CD14-positive monocyte (primary cell): ENCODE data around the gene ANKRD29. TPM values are rescaled to one million over a fixed set of nuclear protein-coding genes. Genes with fewer than 3 reads are reported as not detected.

Experiments
- DNase-seq, 3 donors: peaks; one replicate each; pipeline ENCODE4 v3.0.0-alpha.2; 2011 to 2022
- H2AFZ ChIP-seq: 2 replicates; pipeline ENCODE4 v1.6.0; 2012; ENCODE audit warnings: mild to moderate bottlenecking, low read depth, low read length, inconsistent platforms; ENCODE audit not compliant: insufficient read depth, poor library complexity, severe bottlenecking
- H3K27ac ChIP-seq, 2 donors: 1 replicate in 1 of 2; 2 replicates in 1 of 2; pipeline ENCODE4 v1.5.1; 2012 to 2013; ENCODE audit warnings: low read length in 2 of 2, control low read depth in 1 of 2, inconsistent platforms in 1 of 2, low read depth in 1 of 2, mild to moderate bottlenecking in 1 of 2
- H3K27me3 ChIP-seq, 2 donors: one replicate each; pipeline versions ENCODE4 v1.6.0 to v1.6.1; 2011 to 2013; ENCODE audit warnings: low read length in 2 of 2; ENCODE audit not compliant: control insufficient read depth in 2 of 2, insufficient read depth in 2 of 2
- H3K36me3 ChIP-seq, 2 donors: replicated peaks in 1 of 2; 1 replicate in 1 of 2; 2 replicates in 1 of 2; pipeline versions ENCODE4 v1.5.1 to v1.6.1; 2012 to 2013; ENCODE audit warnings: low read length in 2 of 2, control low read depth in 1 of 2, inconsistent platforms in 1 of 2, mild to moderate bottlenecking in 1 of 2; ENCODE audit not compliant: insufficient read depth in 2 of 2, control insufficient read depth in 1 of 2
- H3K4me1 ChIP-seq, 2 donors: 1 replicate in 1 of 2; 2 replicates in 1 of 2; pipeline versions ENCODE4 v1.5.1 to v1.6.1; 2012 to 2013; ENCODE audit warnings: low read length in 2 of 2, control low read depth in 1 of 2, inconsistent platforms in 1 of 2, mild to moderate bottlenecking in 1 of 2, moderate library complexity in 1 of 2; ENCODE audit not compliant: insufficient read depth in 2 of 2, control insufficient read depth in 1 of 2
- H3K4me2 ChIP-seq: replicated peaks from 2 replicates; pipeline ENCODE3; 2012; ENCODE audit warnings: low read length, moderate library complexity, mild to moderate bottlenecking; ENCODE audit not compliant: poor library complexity, severe bottlenecking; ENCODE audit errors: extremely low read depth
- H3K4me3 ChIP-seq, 3 experiments: fragments of 200-600 bp in 1 of 3; sonication (generic) in 1 of 3; replicated peaks in 1 of 3; 1 replicate in 2 of 3; 2 replicates in 1 of 3; pipeline ENCODE4 v1.5.1; 2011 to 2013; ENCODE audit warnings: low read length in 3 of 3, mild to moderate bottlenecking in 3 of 3, control low read depth in 2 of 3, low read depth in 2 of 3, inconsistent platforms in 1 of 3, moderate library complexity in 1 of 3
- H3K79me2 ChIP-seq: 2 replicates; pipeline ENCODE4 v1.6.0; 2012; ENCODE audit warnings: mild to moderate bottlenecking, control low read depth, inconsistent platforms, low read length, moderate library complexity; ENCODE audit not compliant: insufficient read depth
- H3K9ac ChIP-seq: 2 replicates; pipeline ENCODE4 v1.6.0; 2017; ENCODE audit warnings: low read length, mild to moderate bottlenecking; ENCODE audit not compliant: insufficient read depth, poor library complexity, severe bottlenecking
- H3K9me3 ChIP-seq, 2 donors: replicated peaks in 1 of 2; 1 replicate in 1 of 2; 2 replicates in 1 of 2; pipeline versions ENCODE4 v1.5.1 to v1.6.1; 2012 to 2013; ENCODE audit warnings: low read length in 2 of 2, control low read depth in 1 of 2; ENCODE audit not compliant: control insufficient read depth in 1 of 2, insufficient read depth in 1 of 2
- H4K20me1 ChIP-seq: 2 replicates; pipeline ENCODE4 v1.6.0; 2012; ENCODE audit warnings: mild to moderate bottlenecking, low read length, control low read depth, moderate library complexity; ENCODE audit not compliant: insufficient read depth
- H3K27ac Mint-ChIP-seq, 7 donors: one replicate each; pipeline ENCODE4 v1.8.0; 2020; ENCODE audit warnings: mild to moderate bottlenecking in 7 of 7, mixed read lengths in 7 of 7, moderate library complexity in 6 of 7, inconsistent platforms in 2 of 7
- H3K27me3 Mint-ChIP-seq, 3 donors: one replicate each; pipeline ENCODE4 v1.8.0; 2021 to 2022; ENCODE audit warnings: low read depth in 3 of 3, mild to moderate bottlenecking in 3 of 3, mixed read lengths in 3 of 3, moderate library complexity in 3 of 3, inconsistent platforms in 1 of 3
- H3K36me3 Mint-ChIP-seq, 2 donors: one replicate each; pipeline ENCODE4 v1.8.0; 2020; ENCODE audit warnings: mixed read lengths in 2 of 2, inconsistent platforms in 1 of 2, mild to moderate bottlenecking in 1 of 2
- H3K4me1 Mint-ChIP-seq: one replicate; pipeline ENCODE4 v1.8.0; 2020; ENCODE audit warnings: mild to moderate bottlenecking, mixed read lengths
- H3K4me3 Mint-ChIP-seq, 2 donors: one replicate each; pipeline ENCODE4 v1.8.0; 2020; ENCODE audit warnings: mild to moderate bottlenecking in 2 of 2, mixed read lengths in 2 of 2, moderate library complexity in 1 of 2
- H3K9me3 Mint-ChIP-seq, 7 donors: one replicate each; pipeline ENCODE4 v1.8.0; 2020 to 2022; ENCODE audit warnings: mixed read lengths in 7 of 7, mild to moderate bottlenecking in 6 of 7, moderate library complexity in 6 of 7, inconsistent platforms in 2 of 7
- WGBS: methylation state at CpG from one replicate; pipeline ENCODE4 v1.1.5; 2013; ENCODE audit warnings: missing lambda C conversion rate; ENCODE audit not compliant: insufficient coverage; 5-methylcytosine and 5-hydroxymethylcytosine counted together
- intact Hi-C, 2 donors: fragments of 100-400 bp; cut with micrococcal nuclease; formaldehyde crosslinking; loops; one replicate each; pipeline versions ENCODE4 v1.15.0 to v1.15.1; 2023
- polyA plus RNA-seq, 3 donors: library from polyadenylated mRNA; depleted of rRNA in 1 of 3; unstranded in 2 of 3; stranded (reverse) in 1 of 3; fragments of 300-500 nt in 2 of 3; fragments of >200 nt in 1 of 3; fragmentation: Illumina TruSeq in 2 of 3; gene quantifications; 1 replicate in 2 of 3; 2 replicates in 1 of 3; pipeline ENCODE4 v1.2.3, GENCODE V29; 2012 to 2021
- TF ChIP-seq, protein P1 (sequence below): fragments of 200-600 bp; IDR thresholded peaks from one replicate; pipeline ENCODE4 v1.8.0; 2022; ENCODE audit warnings: antibody characterized with exemption, mild to moderate bottlenecking

Gene ANKRD29
- polyA plus RNA-seq, 3 donors: 0.03 to 0.11 TPM; not detected in 1

DNA sequence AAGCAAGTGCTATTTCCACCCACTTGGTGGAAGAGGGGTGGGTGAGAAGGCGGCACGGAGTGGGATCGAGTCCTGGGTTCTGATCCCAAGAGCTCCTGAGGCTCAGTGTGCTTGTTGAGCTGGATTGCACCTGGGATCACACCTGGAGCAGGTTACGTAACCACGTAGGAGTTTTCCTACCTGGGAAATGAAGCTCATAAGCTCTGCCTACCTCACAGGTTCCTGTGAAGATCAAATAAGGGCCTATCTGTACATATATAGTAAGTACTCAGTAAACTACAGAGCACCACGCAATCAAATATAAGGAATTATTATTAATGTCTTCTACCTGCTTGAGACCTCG, 87.4 kb downstream of the ANKRD29 start:
- Histone ChIP-seq H4K20me1 (peaks cover 46% of the 10 kb centered on the region), H3K27ac (peak overlapping the region in 1 of 2 donors; percentile 81), H3K4me2 (no peak overlapping the region), H3K9me3 (no peaks in the 10 kb centered on the region), H2AFZ (no peak overlapping the region), H3K4me3 (no peak overlapping the region), H3K27me3 (no peaks in the 10 kb centered on the region), H3K4me1 (peaks cover 44 to 51% of the 10 kb centered on the region in 2 donors), H3K79me2 (peaks cover 32% of the 10 kb centered on the region), H3K36me3 (peaks cover 26 to 44% of the 10 kb centered on the region in 2 donors), H3K9ac (no peak overlapping the region)
- Mint-ChIP-seq H3K36me3 (peaks cover 37 to 40% of the 10 kb centered on the region in 2 donors), H3K27ac (peak overlapping the region in 2 of 7 donors; percentile 81 to 94), H3K4me1 (peaks cover 44% of the 10 kb centered on the region), H3K27me3 (peaks cover 0 to 2% (median 0%) of the 10 kb centered on the region in 3 donors), H3K9me3 (peaks cover 0 to 2% (median 0%) of the 10 kb centered on the region in 7 donors), H3K4me3 (no peak overlapping the region)
- no peak for DNase-seq
- WGBS: 100% methylated on average over 3 of the region's 7 CpGs
- TF ChIP-seq, protein P1, sequence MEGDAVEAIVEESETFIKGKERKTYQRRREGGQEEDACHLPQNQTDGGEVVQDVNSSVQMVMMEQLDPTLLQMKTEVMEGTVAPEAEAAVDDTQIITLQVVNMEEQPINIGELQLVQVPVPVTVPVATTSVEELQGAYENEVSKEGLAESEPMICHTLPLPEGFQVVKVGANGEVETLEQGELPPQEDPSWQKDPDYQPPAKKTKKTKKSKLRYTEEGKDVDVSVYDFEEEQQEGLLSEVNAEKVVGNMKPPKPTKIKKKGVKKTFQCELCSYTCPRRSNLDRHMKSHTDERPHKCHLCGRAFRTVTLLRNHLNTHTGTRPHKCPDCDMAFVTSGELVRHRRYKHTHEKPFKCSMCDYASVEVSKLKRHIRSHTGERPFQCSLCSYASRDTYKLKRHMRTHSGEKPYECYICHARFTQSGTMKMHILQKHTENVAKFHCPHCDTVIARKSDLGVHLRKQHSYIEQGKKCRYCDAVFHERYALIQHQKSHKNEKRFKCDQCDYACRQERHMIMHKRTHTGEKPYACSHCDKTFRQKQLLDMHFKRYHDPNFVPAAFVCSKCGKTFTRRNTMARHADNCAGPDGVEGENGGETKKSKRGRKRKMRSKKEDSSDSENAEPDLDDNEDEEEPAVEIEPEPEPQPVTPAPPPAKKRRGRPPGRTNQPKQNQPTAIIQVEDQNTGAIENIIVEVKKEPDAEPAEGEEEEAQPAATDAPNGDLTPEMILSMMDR: no peak
- intact Hi-C loops: no loop called here

DNA sequence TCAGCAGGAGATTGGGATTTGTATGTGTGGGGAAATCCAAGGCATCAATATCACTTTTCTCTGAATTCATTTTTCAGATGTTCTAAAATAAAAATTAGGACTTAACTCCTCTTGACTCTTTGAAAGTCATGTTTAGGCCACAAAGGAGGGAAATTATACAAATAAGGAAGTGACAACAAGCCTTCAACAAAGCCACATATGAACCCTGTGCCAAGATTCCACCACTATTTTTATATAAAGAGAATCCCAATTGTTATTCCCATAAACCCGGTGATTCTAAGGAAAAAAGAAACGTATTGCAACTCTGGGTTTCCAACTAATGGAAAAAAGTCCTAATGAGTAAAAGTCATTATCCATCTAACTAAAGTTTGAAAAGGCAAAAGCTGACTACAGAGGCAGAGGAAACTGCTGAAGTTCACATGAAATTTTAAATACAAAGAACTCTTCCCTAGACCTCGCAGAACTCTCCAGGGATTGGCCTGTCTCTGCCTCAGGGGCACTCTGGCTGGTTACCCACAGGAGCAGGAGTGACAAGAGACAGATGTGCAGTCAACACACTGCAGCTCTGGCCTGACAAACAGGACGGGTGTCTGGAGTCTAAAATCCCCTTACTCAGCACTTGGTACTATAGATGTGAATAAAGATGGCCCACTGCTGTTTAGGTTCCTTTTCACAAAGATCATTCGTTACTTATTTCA, 88.0 kb downstream of the ANKRD29 start:
- H3K79me2 ChIP-seq: peaks cover 28% of the 10 kb centered on the region
- H3K4me2 ChIP-seq: peak overlapping the region; percentile 1
- WGBS: 90% methylated on average over 2 of the region's 5 CpGs

More for the DNA sequence above, 88.0 kb downstream of the ANKRD29 start:
- Mint-ChIP-seq H3K4me3 (peak overlapping the region in 1 of 2 donors; percentile 30), H3K27ac (peak overlapping the region; percentile 61 to 94 (median 88)), H3K9me3 (peaks cover 0 to 2% (median 0%) of the 10 kb centered on the region in 7 donors), H3K36me3 (peaks cover 41 to 43% of the 10 kb centered on the region in 2 donors), H3K4me1 (peaks cover 39% of the 10 kb centered on the region), H3K27me3 (peaks cover 0 to 2% (median 0%) of the 10 kb centered on the region in 3 donors)
- Histone ChIP-seq H3K27me3 (no peaks in the 10 kb centered on the region), H3K4me1 (peaks cover 39 to 46% of the 10 kb centered on the region in 2 donors), H2AFZ (no peak overlapping the region), H3K27ac (peak overlapping the region; percentile 54 to 81), H3K9me3 (no peaks in the 10 kb centered on the region), H4K20me1 (peaks cover 41% of the 10 kb centered on the region), H3K9ac (no peak overlapping the region), H3K36me3 (peaks cover 30 to 49% of the 10 kb centered on the region in 2 donors), H3K4me3 (peak overlapping the region in 1 of 3 experiments; percentile 35)
- TF ChIP-seq, protein P1: no peak
- peak in 2 of 3 donors; percentile 16 to 18 for DNase-seq
- intact Hi-C loops: loop anchor here in 1 of 2 donors (5.0 kb wide), 1 partner anchor 37 kb away; no protein-coding TSS in a partner anchor
